Thyroid gland (tissue), 4 donors: ENCODE measurements around the gene DUS3L.

ENCODE experiments used
- CTCF ChIP-seq, 6 experiments: fragments of 200-600 bp in 3 of 6; fragments of 450-650 bp in 3 of 6; sonication (generic) in 3 of 6; IDR thresholded peaks; one replicate each; pipeline ENCODE4 v1.5.1; 2016 to 2019; ENCODE audit warnings: antibody characterized with exemption in 6 of 6, mild to moderate bottlenecking in 2 of 6, inconsistent platforms in 1 of 6, moderate library complexity in 1 of 6
- POLR2A ChIP-seq, 2 donors: fragments of 450-650 bp; IDR thresholded peaks; one replicate each; pipeline ENCODE4 v1.6.1; 2017; ENCODE audit warnings: antibody characterized with exemption in 2 of 2, mild to moderate bottlenecking in 2 of 2, moderate library complexity in 1 of 2

GRCh38 chr19:5814123-5814851 lies 23.3 kb upstream of the DUS3L start:
- no peak for TF ChIP-seq CTCF (IDR thresholded peaks at IDR 0.05)
- no peak for TF ChIP-seq POLR2A (IDR thresholded peaks at IDR 0.05)
